Left renal pelvis (tissue), 4 donors: ENCODE results near the gene CACNA1G. TPM values are rescaled to one million over a fixed set of nuclear protein-coding genes. Genes with fewer than 3 reads are reported as not detected.

Experiments
- DNase-seq, 4 donors: peaks; one replicate each; pipeline ENCODE4 v3.0.0-alpha.2; 2013; ENCODE audit warnings: low read depth in 4 of 4, low spot score in 3 of 4
- polyA plus RNA-seq, 4 donors: library from polyadenylated mRNA; unstranded; fragments of 120-200 nt; gene quantifications; one replicate each; pipeline ENCODE4 v1.2.1, GENCODE V29; 2013; ENCODE audit not compliant: insufficient read length in 4 of 4

The CACNA1G gene
- polyA plus RNA-seq, 4 donors = 6.3 to 13.8 (median 7.4) TPM

DNA sequence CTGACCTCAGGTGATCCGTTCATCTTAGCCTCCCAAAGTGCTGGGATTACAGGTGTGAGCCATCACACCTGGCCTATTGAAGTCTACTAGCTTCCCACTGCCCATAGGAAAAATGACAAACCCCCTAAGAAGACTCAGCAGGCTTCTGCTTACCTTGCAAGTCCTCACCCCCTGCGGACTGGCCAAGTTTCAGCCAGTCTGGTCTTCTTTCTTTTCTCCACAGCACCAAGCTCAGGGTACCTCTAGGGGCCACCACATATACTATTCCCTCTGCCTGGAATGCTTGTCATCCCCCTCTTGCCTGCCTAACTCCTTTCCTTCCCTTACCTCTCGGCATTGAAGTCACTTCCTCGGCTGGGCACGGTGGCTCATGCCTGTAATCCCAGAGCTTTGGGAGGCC, 105.3 kb downstream of the CACNA1G start:
- DNase-seq = no peak

DNA sequence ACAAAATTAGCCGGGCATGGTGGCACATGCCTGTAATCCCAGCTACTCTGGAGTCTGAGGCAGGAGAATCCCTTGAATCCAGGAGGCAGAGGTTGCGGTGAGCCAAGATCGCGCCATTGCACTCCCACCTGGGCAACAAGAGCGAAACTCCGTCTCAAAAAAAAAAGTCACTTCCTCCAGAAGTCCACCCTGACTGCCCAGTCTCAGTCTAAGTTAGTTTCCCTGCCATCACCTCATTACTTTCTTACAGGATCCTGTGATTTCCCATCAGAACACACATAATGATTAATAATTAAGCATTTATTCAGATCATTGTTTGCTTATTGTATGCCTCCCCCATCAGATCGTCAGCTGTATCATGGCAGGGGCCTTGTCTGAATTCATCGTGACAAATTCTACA, 105.8 kb downstream of the CACNA1G start:
- no peak for DNase-seq

DNA sequence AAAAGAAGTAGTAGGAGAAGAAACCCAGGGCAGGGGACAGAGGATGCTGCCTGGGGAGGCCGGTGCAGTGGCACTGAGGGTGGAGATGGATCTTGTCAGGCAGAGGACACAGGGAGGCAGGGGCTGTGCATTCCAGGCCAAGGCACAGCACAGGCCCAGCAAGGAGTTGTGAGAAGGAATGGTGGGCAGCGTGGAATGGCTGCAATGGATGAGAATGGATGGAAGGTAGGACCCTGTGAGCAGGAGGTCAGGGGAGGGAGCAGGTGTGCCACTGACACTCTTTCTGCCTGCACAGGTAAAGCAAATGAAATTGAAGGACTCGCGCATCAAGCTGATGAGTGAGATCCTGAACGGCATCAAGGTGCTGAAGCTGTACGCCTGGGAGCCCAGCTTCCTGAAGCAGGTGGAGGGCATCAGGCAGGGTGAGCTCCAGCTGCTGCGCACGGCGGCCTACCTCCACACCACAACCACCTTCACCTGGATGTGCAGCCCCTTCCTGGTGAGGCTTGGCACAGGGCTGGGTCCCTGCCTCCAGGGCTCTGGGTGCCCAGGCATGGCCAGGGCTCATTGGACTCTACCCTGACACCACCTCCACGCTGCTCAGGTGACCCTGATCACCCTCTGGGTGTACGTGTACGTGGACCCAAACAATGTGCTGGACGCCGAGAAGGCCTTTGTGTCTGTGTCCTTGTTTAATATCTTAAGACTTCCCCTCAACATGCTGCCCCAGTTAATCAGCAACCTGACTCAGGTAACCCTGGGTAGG, 106.9 kb downstream of the CACNA1G start:
- DNase-seq = no peak

DNA sequence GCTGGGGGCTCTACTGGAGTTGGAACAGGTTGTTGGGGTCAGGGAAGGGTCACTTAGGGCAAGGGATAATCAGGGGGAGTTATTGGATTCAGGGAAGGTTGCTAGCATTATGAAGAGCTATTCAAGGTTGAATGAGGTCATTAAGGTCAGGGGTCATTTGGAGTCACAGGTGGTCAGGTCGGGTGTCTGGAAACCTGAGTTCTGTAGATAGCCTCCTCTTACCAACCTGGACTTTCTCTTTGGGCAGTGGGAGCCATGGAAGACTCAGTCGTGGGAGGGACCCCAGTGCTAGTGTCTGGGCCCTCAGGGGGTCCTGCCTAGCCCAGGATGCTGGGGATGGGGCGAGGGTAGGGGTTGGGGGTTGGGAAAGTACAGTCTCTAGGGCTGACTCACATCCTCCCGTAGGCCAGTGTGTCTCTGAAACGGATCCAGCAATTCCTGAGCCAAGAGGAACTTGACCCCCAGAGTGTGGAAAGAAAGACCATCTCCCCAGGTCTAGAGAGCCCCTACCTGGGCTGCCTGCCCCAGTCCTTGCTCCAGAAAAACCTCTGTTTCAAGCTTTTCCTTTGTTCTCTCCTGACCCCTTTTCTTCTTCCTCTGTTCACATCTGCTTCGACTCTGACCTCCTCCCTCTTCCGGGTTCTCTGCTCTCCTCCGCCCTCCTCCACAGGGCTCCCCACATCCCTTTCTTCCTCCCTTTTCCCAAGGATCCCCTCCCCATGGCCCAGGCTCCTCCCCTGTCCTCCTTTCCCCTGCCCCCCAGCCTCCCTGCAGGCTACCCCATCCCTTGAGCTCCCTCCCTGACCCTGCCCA, 107.7 kb downstream of the CACNA1G start:
- DNase-seq = no peak

DNA sequence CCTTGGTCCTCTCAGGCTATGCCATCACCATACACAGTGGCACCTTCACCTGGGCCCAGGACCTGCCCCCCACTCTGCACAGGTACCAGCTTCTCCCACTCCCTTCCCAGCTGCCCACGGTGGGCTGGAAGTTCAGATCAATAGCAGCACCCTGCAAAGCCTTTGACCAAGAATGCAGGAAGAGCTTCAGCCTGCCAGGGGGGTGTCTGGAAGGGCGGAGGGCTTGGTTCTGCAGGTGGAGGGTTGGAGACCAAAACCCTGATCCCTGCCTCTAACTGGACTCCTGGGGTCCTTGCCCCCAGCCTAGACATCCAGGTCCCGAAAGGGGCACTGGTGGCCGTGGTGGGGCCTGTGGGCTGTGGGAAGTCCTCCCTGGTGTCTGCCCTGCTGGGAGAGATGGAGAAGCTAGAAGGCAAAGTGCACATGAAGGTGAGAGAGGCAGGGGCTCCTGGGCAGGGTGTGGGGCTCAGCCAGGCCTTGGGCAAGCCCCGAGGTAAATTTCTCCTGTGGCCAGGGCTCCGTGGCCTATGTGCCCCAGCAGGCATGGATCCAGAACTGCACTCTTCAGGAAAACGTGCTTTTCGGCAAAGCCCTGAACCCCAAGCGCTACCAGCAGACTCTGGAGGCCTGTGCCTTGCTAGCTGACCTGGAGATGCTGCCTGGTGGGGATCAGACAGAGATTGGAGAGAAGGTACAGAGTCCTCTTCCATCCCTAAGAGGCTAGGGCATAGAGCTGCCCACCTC, 108.5 kb downstream of the CACNA1G start:
- no peak for DNase-seq

DNA sequence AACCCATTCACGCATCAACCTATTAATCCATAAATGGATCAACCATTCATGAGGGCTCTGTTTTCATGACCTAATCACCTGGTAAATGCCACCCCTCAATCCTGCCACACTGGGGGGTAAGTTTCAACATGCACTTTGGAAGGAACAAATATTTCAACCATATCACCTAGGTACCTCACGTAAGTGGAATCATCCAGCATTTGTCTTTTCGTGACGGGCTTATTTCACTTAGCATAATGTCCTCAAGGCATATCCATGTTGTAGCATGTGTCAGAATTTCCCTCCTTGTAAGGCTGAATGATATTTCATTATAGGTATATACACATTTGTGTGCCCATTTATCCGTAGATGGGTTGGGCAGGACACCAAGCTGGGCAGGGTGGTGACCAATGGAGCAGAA, 111.6 kb downstream of the CACNA1G start:
- no peak for DNase-seq

DNA sequence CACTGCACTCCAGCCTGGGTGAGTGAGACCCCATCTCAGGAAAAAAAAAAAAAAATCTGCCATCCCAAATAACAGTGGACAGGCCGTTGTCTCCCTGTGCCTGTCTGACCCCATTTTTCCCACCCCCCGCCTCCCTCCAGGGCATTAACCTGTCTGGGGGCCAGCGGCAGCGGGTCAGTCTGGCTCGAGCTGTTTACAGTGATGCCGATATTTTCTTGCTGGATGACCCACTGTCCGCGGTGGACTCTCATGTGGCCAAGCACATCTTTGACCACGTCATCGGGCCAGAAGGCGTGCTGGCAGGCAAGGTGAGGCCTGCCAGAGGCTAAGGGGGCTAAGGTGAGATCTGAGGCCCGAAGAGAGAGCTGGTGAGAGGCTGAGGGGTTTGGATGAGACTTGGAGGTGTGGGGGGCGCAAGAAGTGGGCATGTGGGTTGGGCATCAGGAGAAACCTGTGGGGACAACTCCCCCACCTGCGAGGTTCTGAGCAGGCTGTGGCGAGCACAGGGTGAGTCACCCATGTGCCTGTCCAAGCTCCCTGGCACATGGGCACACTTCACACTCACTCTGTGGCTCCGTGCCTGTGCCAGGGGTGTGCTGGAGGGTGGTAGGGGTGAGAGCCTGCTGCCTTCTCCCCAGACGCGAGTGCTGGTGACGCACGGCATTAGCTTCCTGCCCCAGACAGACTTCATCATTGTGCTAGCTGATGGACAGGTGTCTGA, 112.5 kb downstream of the CACNA1G start:
- DNase-seq = no peak

DNA sequence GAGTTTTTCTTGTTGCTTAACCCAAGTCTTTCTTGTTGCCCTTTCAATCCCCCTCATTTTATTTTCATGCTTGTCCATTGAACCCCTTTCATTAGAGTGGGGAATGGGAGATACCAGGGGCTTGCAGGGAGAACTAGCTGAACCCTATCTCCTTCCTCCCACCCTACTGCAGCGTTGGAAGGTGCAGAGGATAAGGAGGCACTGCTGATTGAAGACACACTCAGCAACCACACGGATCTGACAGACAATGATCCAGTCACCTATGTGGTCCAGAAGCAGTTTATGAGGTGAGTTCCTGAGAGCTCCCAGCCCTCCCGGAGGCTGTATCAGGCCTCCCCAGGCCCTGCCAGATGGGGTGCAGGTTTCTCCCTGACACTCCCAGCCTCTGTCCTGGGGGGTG, 114.7 kb downstream of the CACNA1G start:
- no peak for DNase-seq

DNA sequence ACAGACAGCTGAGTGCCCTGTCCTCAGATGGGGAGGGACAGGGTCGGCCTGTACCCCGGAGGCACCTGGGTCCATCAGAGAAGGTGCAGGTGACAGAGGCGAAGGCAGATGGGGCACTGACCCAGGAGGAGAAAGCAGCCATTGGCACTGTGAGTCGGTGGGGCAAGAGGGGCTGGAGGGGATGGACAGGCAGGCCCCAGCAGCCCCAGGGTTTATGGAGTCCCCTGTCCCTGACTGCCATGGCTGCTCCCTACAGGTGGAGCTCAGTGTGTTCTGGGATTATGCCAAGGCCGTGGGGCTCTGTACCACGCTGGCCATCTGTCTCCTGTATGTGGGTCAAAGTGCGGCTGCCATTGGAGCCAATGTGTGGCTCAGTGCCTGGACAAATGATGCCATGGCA, 115.1 kb downstream of the CACNA1G start:
- DNase-seq = no peak

DNA sequence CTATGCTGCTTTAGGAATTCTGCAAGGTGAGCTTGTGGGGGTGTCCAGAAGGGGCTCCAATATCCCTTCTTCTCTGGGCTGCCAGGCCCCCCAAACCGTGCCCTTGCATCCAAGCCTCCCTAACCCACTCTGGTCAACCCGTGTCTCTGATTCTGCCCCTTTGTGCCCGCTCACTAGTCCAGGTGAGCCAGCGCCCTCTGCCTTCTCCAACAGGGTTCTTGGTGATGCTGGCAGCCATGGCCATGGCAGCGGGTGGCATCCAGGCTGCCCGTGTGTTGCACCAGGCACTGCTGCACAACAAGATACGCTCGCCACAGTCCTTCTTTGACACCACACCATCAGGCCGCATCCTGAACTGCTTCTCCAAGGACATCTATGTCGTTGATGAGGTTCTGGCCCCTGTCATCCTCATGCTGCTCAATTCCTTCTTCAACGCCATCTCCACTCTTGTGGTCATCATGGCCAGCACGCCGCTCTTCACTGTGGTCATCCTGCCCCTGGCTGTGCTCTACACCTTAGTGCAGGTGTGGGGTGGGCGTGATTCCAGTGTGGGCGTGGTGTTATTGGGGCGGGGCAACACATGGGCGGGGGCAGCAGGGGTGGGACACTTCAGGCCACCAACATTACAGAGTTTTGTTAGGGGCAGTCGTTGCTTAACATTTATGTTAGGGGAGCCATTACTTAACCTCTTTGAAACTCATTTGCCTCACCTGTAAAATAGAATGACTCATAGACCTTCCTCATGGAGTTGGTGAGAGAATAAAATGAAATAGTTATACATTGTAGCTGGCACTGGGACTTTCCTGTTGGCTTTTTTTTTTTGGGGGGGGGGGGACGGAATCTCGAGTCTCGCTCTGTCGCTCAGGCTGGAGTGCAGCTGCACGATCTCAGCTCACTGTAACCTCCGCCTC, 115.8 kb downstream of the CACNA1G start:
- DNase-seq = no peak

Other genes starting within 250 kb of the CACNA1G start
- gene XYLT2, start 214.6 kb upstream of the CACNA1G start, polyA plus RNA-seq = 10 to 100 TPM; 18.2 to 24.5 (median 19.1) TPM
- 10 to 100 TPM; 59.8 to 76.3 (median 69.4) TPM for gene MRPL27, start 187.5 kb upstream of the CACNA1G start, polyA plus RNA-seq
- gene EME1, start 187.5 kb upstream of the CACNA1G start, polyA plus RNA-seq = 1 to 10 TPM; 7.3 to 9.2 (median 8.0) TPM
- gene LRRC59, start 163.2 kb upstream of the CACNA1G start, polyA plus RNA-seq = 10 to 100 TPM; 56.8 to 66.3 (median 64.4) TPM
- 100 to 1,000 TPM in 1 of 4 donors, 10 to 100 TPM in 3; 37.0 to 108 (median 78.9) TPM for gene ACSF2, start 134.5 kb upstream of the CACNA1G start, polyA plus RNA-seq
- 1 to 10 TPM in 3 of 4 donors, under 1 TPM in 1; 0.66 to 3.2 (median 2.8) TPM for gene CHAD, start 91.8 kb upstream of the CACNA1G start, polyA plus RNA-seq
- 10 to 100 TPM; 31.2 to 64.1 (median 47.1) TPM for gene RSAD1, start 81.9 kb upstream of the CACNA1G start, polyA plus RNA-seq
- 1 to 10 TPM; 1.4 to 3.4 (median 2.4) TPM for gene MYCBPAP, start 52.3 kb upstream of the CACNA1G start, polyA plus RNA-seq
- 10 to 100 TPM in 2 of 4 donors, 1 to 10 TPM in 2; 1.6 to 16.0 (median 10.0) TPM for gene EPN3, start 28.0 kb upstream of the CACNA1G start, polyA plus RNA-seq
- gene SPATA20, start 13.5 kb upstream of the CACNA1G start, polyA plus RNA-seq = 10 to 100 TPM; 29.4 to 70.4 (median 50.9) TPM
- 10 to 100 TPM in 2 of 4 donors, 1 to 10 TPM in 1, under 1 TPM in 1; 0.63 to 12.2 (median 7.8) TPM for gene ABCC3, start 74.2 kb downstream of the CACNA1G start, polyA plus RNA-seq
- 10 to 100 TPM; 46.3 to 48.6 (median 47.2) TPM for gene ANKRD40, start 147.2 kb downstream of the CACNA1G start, polyA plus RNA-seq
- 100 to 1,000 TPM; 490 to 744 (median 572) TPM for gene LUC7L3, start 158.9 kb downstream of the CACNA1G start, polyA plus RNA-seq
- under 1 TPM in 3 of 4 donors, not detected in 1; 0.17 to 0.60 (median 0.35) TPM for gene ANKRD40CL, start 206.8 kb downstream of the CACNA1G start, polyA plus RNA-seq